VCaP (cell line): ENCODE data around the gene GTSE1.
A peak's percentile ranks its signal among the peaks of the same experiment; 100 is the strongest.

ENCODE experiments used
- H3K27ac ChIP-seq: fragments of 450-650 bp; 2 replicates; pipeline ENCODE4 v1.5.1; 2017
- CTCF ChIP-seq: fragments of 450-650 bp; conservative IDR thresholded peaks from 2 replicates; pipeline ENCODE4 v1.5.1; 2017; ENCODE audit warnings: mild to moderate bottlenecking, moderate library complexity

GTSE1 gene

GRCh38 chr22:46296257-46297150 is at the start of gene GTSE1:
Gene GTSE1, plus strand, starts transcription at chr22:46296870. Its CDS starts 531 bp downstream, at chr22:46297401.
- peak within 1 kb of the TSS; percentile 84 for H3K27ac ChIP-seq
- 0 out of 2 replicates have a peak, but pooled peaks have one; percentile 13 for TF ChIP-seq CTCF

GRCh38 chr22:46247443-46247975 is 49.2 kb upstream of the GTSE1 start:
- no peak overlapping the region for H3K27ac ChIP-seq
- TF ChIP-seq CTCF = no peak

- TF ChIP-seq CTCF = no peak
- peak within 1 kb of the TSS; percentile 72 for H3K27ac ChIP-seq
These were observed 46.5 kb upstream of the GTSE1 start, which contains the start of gene CDPF1 for GRCh38 chr22:46250035-46250782. Gene CDPF1, minus strand, starts transcription at chr22:46250293. Its CDS starts 2,009 bp downstream, at chr22:46248284.

GRCh38 chr22:46250783-46251125 is 45.9 kb upstream of the GTSE1 start:
- no peak for TF ChIP-seq CTCF
- H3K27ac ChIP-seq = peak overlapping the region; percentile 72; the same call in 1 of the 2 replicates

GRCh38 chr22:46251266-46251665 is 45.4 kb upstream of the GTSE1 start:
- TF ChIP-seq CTCF = no peak
- no peak overlapping the region for H3K27ac ChIP-seq

- no peak overlapping the region for H3K27ac ChIP-seq
- TF ChIP-seq CTCF = no peak
These were observed 44.8 kb upstream of the GTSE1 start for GRCh38 chr22:46251816-46252380.
